Peyer's patch (tissue), 4 donors: Measurements from ENCODE around the gene RIF1.

Experiments
- CTCF ChIP-seq, 6 experiments: fragments of 450-650 bp in 4 of 6; fragments of 200-600 bp in 2 of 6; sonication (generic) in 1 of 6; IDR thresholded peaks; one replicate each; pipeline ENCODE4 v1.5.1; 2017 to 2019; ENCODE audit warnings: antibody characterized with exemption in 6 of 6, mild to moderate bottlenecking in 3 of 6, moderate library complexity in 1 of 6
- POLR2A ChIP-seq, 2 donors: fragments of 450-650 bp; IDR thresholded peaks; one replicate each; pipeline ENCODE4 v1.5.1; 2017; ENCODE audit warnings: antibody characterized with exemption in 2 of 2, mild to moderate bottlenecking in 2 of 2, moderate library complexity in 2 of 2

DNA sequence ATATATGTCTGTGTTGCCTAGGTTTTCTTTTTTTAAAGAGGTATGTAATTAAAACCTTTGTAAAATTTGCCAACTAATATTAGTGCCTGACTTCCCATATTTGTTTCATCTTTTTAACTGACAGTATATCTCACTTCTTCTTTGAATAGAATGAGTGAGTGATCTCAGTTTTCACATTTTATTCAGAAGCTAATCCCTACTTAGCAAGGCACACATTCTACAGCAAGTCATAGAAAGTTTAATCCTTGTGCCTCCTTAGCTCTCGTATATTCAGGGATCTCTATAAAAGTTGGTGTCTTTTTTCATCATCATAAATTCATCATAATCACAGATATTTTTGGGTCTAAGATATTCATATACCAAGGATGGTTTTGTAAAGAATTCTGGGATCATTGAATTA lies 66.6 kb downstream of the RIF1 start:
- TF ChIP-seq POLR2A (IDR thresholded peaks at IDR 0.05) (no peak), CTCF (IDR thresholded peaks at IDR 0.05) (no peak)
